Endothelial cell (in vitro differentiated cells): ENCODE measurements around the gene TPBG. TPM values are rescaled to one million over a fixed set of nuclear protein-coding genes. Genes with fewer than 3 reads are reported as not detected.

Experiments
- DNase-seq: peaks from one replicate; pipeline ENCODE4 v3.0.0; 2021; ENCODE audit warnings: low spot score
- H3K27ac Mint-ChIP-seq: one replicate; pipeline ENCODE4 v1.8.0; 2021; ENCODE audit warnings: mixed read lengths, inconsistent platforms; ENCODE audit not compliant: unreplicated experiment
- H3K27me3 Mint-ChIP-seq: one replicate; pipeline ENCODE4 v1.8.0; 2021; ENCODE audit warnings: mild to moderate bottlenecking, moderate library complexity, mixed read lengths, inconsistent platforms; ENCODE audit not compliant: unreplicated experiment
- H3K36me3 Mint-ChIP-seq: one replicate; pipeline ENCODE4 v1.8.0; 2021; ENCODE audit warnings: mild to moderate bottlenecking, low read depth, mixed read lengths, inconsistent platforms; ENCODE audit not compliant: unreplicated experiment
- H3K4me1 Mint-ChIP-seq: one replicate; pipeline ENCODE4 v1.8.0; 2021; ENCODE audit warnings: mild to moderate bottlenecking, mixed read lengths, inconsistent platforms; ENCODE audit not compliant: unreplicated experiment
- H3K4me3 Mint-ChIP-seq: one replicate; pipeline ENCODE4 v1.8.0; 2021; ENCODE audit warnings: mild to moderate bottlenecking, mixed read lengths, inconsistent platforms; ENCODE audit not compliant: unreplicated experiment
- H3K9me3 Mint-ChIP-seq: one replicate; pipeline ENCODE4 v1.8.0; 2021; ENCODE audit warnings: mixed read lengths, inconsistent platforms; ENCODE audit not compliant: unreplicated experiment
- total RNA-seq: library from RNA; stranded (reverse); fragmentation: NEBNext Ultra II Directional; extraction: Animal tissue kit (Norgen Biotek cat#: 25700); gene quantifications from one replicate; pipeline ENCODE4 v1.2.1, GENCODE V29; 2021; ENCODE audit not compliant: unreplicated experiment
- TF ChIP-seq, protein P1 (sequence below): fragments of 200-600 bp; sonication (generic); IDR thresholded peaks from one replicate; pipeline ENCODE4 v1.5.0; 2021; ENCODE audit warnings: antibody characterized with exemption; ENCODE audit not compliant: unreplicated experiment

Gene TPBG
- total RNA-seq, 1 donor from 2014 or later = 21.8 TPM

DNA sequence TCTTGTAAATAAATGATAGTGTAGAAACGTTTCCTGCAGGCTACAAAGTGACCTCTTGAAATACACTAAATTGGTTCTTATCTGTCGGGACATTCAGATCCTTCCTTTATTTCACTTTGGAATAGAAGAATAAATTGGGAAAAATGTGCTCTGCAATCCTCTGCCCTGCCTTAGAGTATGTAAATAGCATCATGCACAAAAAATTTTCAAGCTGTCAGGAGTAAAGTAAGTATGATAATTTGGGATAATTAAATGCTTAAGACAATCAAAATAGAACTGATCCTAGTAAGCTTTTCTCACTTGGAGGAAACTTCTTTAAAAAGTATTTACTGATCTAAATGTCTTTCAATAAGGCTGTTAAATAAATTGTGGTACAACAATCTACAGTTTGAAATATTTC, 3.1 kb upstream of the TPBG start:
- no peak overlapping the region for H3K4me3 Mint-ChIP-seq
- H3K9me3 Mint-ChIP-seq = no peaks in the 10 kb centered on the region
- TF ChIP-seq, protein P1, sequence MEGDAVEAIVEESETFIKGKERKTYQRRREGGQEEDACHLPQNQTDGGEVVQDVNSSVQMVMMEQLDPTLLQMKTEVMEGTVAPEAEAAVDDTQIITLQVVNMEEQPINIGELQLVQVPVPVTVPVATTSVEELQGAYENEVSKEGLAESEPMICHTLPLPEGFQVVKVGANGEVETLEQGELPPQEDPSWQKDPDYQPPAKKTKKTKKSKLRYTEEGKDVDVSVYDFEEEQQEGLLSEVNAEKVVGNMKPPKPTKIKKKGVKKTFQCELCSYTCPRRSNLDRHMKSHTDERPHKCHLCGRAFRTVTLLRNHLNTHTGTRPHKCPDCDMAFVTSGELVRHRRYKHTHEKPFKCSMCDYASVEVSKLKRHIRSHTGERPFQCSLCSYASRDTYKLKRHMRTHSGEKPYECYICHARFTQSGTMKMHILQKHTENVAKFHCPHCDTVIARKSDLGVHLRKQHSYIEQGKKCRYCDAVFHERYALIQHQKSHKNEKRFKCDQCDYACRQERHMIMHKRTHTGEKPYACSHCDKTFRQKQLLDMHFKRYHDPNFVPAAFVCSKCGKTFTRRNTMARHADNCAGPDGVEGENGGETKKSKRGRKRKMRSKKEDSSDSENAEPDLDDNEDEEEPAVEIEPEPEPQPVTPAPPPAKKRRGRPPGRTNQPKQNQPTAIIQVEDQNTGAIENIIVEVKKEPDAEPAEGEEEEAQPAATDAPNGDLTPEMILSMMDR = no peak
- DNase-seq = no peak
- H3K4me1 Mint-ChIP-seq = peaks cover 12% of the 10 kb centered on the region
- H3K27ac Mint-ChIP-seq = no peak overlapping the region
- H3K36me3 Mint-ChIP-seq = peaks cover 1% of the 10 kb centered on the region
- H3K27me3 Mint-ChIP-seq = peaks cover 8% of the 10 kb centered on the region

DNA sequence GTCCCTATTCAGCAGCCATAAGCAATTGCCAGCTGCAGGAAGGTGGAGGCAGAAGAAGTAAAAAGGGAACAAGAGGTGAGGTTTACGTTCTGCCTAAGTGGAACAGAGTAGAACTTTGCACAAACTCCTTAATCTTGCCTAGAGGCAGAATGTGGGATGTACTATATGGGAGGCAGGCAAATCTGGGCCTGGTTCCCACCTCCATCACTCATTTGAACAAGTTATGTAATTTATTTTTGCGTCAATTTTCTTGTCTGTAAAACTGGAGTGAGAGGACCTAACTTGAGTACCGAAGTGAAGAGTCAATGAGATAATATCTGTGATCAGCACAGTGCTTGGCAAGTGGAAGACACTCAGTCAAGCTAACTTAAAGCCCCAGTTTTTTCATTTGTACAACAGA, 2.0 kb upstream of the TPBG start:
- no peak overlapping the region for H3K27ac Mint-ChIP-seq
- H3K4me3 Mint-ChIP-seq = no peak overlapping the region
- H3K9me3 Mint-ChIP-seq = no peaks in the 10 kb centered on the region
- H3K4me1 Mint-ChIP-seq = peaks cover 16% of the 10 kb centered on the region
- DNase-seq = no peak
- H3K27me3 Mint-ChIP-seq = peaks cover 8% of the 10 kb centered on the region
- H3K36me3 Mint-ChIP-seq = peaks cover 10% of the 10 kb centered on the region
- TF ChIP-seq, protein P1 = no peak

DNA sequence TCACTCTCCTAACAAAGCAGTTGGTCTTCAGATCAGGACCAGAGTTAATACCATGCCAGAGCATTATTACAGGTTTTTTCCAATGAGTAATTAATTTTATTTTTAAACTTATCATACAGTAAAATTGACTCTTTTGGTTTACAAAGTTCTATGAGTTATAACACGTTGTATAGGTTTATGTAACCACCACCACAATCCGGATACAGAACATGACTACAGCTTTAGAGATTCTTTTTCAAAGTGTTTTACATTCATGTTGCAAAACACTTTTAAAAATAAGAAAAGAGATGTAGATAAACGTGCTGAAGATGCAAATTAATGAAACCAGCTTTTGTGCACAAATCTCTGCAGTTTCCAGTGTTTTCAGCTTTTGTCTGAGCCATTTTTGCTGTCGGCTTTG, 1.5 kb upstream of the TPBG start:
- no peak for DNase-seq
- peaks cover 16% of the 10 kb centered on the region for H3K4me1 Mint-ChIP-seq

DNA sequence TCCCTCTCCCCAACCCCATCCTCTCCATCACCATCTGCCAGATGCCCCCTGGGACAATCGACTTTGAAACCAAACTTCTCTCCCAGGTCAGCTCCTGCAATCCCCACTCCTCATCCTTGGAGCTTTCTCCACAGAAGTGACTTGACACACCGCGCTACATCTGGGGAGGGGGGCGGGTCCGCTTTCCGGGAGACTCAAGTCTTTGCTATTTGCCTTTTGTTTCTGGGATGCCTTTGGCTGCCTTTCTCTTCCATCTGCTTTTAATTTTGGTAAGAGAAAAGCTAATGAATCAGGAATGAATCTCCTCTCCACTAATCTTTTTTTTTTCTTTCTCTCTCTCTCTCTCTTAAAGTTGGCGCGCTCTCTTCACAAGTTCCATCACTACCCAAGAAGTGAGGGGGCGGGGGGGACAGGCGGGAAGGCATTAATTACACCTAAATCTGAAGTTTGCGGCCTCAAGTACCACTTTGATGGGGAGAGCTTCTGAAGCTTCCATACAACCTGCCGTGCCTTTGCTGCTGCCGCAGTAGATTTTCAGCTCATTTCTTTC, 664 bp upstream of the TPBG start:
- Mint-ChIP-seq H3K4me3 (peak overlapping the region; percentile 95), H3K27ac (peak overlapping the region; percentile 74), H3K4me1 (peaks cover 16% of the 10 kb centered on the region), H3K27me3 (peaks cover 8% of the 10 kb centered on the region), H3K36me3 (peaks cover 10% of the 10 kb centered on the region), H3K9me3 (no peaks in the 10 kb centered on the region)
- DNase-seq = no peak
- TF ChIP-seq, protein P1 = no peak

More for the DNA sequence above, 1.5 kb upstream of the TPBG start:
- H3K9me3 Mint-ChIP-seq = no peaks in the 10 kb centered on the region
- peak overlapping the region; percentile 7 for H3K27ac Mint-ChIP-seq
- TF ChIP-seq, protein P1 = no peak
- peak overlapping the region; percentile 95 for H3K4me3 Mint-ChIP-seq
- H3K36me3 Mint-ChIP-seq = peaks cover 10% of the 10 kb centered on the region
- H3K27me3 Mint-ChIP-seq = peaks cover 8% of the 10 kb centered on the region

DNA sequence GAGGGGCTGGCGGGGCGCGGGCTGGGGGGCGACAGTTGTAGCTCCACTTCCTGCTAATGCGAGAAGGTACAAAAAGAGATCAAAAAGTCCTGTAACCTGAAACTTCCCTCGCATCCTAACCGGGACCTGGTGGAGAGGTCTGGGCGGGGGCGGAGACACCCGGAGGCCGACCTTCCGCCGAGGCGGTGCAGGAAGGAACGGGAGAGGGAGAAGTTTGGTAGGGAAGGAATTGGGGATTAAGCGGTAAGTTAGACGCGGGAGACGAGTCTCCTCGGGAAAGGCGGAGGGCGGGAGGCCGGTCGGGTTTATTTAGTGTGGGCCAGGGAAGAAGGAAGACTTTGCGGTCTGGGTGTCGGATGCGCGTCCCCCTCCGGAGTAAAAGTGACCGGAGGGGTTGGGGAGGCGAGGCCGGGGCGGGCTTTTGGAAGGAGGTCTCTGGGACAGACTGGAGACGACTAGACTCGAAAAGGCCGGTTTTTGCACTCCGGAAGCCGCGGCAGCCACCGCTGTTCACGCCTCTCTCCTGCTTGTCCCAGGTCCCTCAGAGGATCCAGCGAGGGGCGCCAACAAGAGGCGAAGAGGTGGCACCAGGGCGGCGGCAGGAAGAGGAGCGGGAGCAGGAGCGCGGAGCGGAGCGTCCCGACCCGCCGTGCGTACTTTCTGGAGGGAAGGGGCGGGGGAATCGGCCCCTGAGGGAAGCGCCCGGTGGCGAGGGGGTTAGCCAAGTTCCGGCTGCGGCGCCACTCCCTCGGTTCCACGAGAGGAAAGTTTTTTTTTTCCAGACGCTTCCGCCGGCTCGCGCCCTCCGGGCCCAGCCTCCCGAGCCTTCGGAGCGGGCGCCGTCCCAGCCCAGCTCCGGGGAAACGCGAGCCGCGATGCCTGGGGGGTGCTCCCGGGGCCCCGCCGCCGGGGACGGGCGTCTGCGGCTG, 734 bp downstream of the TPBG start:
- H3K9me3 Mint-ChIP-seq = no peaks in the 10 kb centered on the region
- TF ChIP-seq, protein P1 = no peak
- H3K27ac Mint-ChIP-seq = peak overlapping the region; percentile 89
- H3K27me3 Mint-ChIP-seq = peaks cover 8% of the 10 kb centered on the region
- peaks cover 16% of the 10 kb centered on the region for H3K4me1 Mint-ChIP-seq
- peak overlapping the region; percentile 95 for H3K4me3 Mint-ChIP-seq
- H3K36me3 Mint-ChIP-seq = peaks cover 10% of the 10 kb centered on the region
- DNase-seq = peak; percentile 58
